ENCODE measurements around the gene DNAJB4.
"Not testable (repeated sequence)": the region's sequence is repeated elsewhere in the genome, so short reads cannot be mapped to it uniquely, and the experiment has no call there.

The DNAJB4 gene

DNA sequence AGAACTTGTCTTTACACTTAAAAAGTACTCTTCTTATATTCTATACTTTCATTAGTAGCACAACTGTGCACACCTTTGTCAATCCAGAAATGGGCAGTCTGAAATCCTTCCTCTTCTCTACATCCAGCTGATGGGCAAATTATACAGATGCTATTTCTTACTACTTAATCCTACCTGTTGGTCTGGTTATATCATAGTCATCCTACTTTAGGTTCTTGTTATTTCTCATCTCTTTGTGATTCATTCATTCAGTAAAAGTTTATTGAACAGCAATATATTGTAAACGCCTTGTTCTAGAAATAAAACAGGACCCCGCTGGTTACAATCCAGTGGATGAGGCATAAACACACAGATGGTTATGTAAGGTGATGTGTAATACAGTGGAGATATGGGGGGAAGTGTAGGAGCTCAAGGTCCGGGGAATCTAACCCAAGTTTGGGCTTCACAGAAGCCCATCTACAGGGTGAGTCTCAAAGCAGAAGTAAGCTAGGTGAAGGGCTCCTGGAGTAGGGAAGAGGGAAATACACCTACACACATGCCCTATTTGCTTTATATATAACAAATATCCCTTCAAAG, 14.0 kb upstream of the DNAJB4 start:
- H3K4me3 ChIP-seq (ENCODE audit: low read depth, low read length), result no peak overlapping the region

DNA sequence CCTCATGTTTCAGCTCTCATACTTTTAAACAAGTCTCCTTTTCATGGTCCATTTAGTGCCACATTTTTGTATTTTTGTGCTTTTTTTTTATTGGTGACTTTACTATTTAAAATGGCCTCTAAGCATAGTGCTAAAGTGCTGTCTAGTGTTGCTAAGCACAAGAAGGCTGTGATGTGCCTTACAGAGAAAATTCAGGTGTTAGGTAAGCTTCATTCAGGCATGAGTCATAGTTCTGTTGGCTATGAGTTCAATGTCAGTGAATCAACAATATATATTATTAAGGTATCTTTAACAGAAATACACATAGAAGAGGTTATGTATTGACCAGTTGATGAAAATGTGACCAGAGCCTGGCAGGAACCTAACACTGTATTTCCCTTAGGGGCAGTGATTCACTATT, 13.1 kb upstream of the DNAJB4 start:
- no peak overlapping the region for H3K4me3 ChIP-seq (ENCODE audit: low read depth, low read length)

DNA sequence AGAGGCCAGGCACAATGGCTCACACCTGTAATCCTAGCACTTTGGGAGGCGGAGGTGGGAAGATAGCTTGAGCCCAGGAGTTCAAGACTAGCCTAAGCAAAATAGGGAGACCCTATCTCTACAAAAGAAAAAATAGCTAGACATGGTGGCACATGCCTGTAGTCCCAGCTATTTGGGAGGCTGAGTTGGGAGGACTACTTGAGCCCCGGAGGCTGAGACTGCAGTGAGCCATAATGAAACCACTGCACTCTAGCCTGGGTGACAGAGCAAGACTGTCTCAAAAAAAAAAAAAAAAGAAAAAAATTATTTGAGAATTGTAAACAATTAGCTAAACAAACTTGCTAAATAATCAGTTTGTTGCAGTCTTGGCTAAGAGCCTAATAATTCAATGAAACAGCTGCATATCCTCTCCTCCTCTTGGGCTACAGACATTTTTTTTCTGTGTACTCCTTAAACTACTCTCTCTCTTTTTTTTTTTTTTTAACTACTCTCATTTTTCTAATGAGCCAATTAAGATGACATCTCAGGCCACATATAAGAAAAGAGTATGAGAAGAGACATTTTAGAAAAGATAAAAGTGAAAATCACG, 10.5 kb upstream of the DNAJB4 start:
- H3K4me3 ChIP-seq (ENCODE audit: low read depth, low read length), result no peak overlapping the region

DNA sequence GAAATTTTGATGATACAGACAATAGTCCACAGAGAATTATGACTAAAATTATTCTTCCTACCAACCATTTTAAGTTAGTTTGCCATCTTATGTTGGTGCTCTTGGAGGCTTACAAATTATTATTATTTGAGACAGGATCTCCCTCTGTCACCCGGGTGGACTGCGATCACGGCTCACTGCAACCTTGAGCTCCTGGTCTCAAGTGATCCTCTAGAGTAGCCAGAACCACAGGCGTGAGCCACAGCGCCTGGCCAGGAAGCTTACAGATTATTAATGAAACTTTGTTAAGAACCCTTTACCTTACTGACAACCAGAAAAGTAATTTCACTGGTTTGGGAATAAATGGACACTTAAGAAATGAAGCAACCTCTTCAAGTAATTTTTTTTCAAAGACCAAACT, 8.0 kb upstream of the DNAJB4 start:
- no peak overlapping the region for H3K4me3 ChIP-seq (ENCODE audit: low read depth, low read length)

DNA sequence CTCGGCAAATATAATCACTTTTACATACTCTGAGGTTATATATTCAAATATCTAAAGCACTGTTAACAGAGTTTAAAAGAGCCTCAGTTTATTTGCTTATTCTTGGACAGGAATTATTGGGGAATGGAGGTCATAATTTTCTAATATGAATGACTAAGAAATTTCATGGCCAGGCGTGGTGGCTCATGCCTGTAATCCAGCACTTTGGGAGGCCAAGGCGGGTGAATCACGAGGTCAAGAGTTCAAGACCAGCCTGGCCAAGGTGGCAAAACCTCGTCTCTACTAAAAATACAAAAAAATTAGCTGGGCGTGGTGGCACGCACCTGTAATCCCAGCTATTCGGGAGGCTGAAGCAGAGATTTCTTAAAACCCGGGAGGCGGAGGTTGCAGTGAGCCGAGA, 4.2 kb upstream of the DNAJB4 start:
- not testable (repeated sequence) for H3K4me3 ChIP-seq (ENCODE audit: low read depth, low read length)

DNA sequence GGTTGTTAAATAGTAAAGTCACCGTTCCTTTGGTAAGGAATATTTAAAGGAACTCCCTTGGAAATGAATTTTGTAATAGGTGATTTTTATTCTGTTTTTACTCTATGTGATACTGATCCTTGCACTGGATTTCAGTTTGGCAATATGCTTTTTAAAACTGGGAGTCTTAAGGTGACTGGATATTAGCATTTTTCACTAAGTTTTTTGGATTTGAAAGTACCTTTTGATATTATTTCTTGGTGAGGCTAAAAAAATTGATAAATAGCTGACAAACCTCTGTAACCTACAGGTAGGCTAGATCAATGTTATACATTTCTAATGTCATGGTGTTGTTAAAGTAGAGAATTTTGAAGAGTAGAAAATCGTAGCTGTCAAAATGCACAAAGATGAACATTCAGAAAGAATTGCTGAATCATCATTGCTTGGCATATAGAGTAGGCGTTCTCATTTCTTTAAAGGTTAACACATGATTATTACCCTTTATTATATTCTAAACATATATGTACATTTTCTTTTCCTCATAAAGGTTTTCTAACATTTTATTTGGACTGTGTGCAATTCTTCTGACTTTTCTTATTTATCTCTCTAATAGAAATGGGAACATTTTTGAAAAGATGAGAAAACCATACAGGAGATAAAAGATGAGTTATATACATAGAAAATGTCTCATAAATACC, 1.5 kb upstream of the DNAJB4 start:
- H3K4me3 ChIP-seq (ENCODE audit: low read depth, low read length), result no peak overlapping the region

DNA sequence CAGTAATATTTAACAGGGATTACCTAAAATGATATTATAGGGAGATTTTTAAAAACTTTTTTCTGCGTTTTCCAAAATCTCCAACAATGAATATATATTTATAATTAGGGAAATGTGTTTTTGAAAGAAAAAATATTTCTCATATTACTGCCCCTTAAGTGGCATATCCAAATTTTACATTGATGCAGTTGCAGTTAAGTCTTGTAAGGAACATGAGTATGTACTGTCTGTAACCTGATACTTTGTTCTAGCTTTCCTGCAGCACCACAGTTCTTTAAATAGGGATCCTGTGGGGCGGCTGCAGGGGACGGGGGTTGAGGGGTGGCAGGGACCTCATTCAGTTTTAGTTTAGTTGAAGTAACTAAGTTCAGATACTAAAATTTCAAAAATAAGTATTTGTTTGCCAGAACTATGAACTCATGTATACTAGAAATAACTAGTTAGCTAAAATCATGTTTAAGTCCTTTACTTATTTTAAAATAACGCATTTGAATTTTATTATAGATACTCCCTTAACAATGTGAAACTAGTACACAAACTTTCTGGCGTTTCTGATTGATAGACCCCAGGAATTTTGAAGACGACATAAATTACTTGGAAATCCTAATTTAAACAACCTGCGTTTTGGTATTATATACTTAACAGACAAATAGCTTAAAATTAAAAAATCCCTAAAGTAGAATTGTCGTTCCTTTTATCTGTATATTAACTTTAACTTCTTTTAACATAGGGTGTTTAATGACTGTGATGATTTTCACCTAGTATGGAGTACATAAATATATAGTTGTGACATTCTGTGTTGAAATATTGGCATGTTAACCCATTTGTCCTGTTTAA, 639 bp upstream of the DNAJB4 start:
- peak overlapping the region; percentile 54 for H3K4me3 ChIP-seq (ENCODE audit: low read depth, low read length)

DNA sequence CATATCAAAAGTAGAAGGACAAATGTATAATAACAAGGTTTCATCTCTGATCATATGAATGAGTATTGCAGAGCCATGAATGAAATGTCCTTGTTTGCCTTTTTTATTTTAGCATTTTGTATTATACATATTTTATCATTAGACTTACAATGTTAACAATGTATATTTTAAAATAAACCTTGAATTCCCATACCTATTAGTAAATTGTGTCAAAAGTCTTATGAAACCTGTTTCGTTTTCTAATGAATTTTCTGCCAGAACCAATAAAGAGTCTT, 646 bp downstream of the DNAJB4 start:
- peak overlapping the region; percentile 54 for H3K4me3 ChIP-seq (ENCODE audit: low read depth, low read length)

DNA sequence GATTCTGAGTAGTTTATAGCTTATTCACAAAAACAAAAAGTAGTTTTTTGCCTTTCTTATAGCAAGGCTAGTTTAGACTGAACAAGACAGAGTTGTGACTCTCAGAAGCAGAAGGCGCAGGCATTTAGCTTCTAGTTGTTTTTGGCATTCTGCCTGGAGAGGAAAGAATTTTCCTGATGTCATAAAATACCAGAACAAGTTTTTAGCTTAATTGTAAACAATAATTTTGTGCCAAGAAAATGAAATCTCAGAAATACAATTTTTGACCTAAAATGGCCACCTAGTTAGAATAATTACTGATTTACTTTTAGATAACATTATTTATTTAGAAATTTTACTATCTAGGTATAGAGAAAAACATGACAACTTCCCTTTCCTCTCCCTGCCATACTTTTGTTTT, 1.0 kb downstream of the DNAJB4 start:
- H3K4me3 ChIP-seq (ENCODE audit: low read depth, low read length), result no peak overlapping the region

DNA sequence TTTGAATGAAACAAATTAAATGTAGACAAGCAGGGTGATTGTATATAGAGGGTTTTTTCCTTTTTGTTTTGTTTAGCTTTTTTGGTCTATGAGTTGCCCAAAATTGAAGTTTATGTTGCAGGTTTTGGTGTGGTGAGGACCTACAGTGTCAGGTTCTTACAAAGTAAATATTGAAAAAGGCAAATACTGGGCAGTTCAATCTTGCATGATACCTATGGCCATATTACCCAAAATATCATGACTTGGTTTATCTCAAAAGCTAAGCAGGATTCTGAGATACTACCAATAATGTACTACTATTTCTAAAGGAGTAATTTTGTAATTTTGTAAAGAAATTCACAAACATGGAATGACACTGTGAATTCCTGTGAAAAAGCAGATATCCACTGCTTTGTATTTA, 1.8 kb downstream of the DNAJB4 start:
- peak overlapping the region; percentile 14 for H3K4me3 ChIP-seq (ENCODE audit: low read depth, low read length)

DNA sequence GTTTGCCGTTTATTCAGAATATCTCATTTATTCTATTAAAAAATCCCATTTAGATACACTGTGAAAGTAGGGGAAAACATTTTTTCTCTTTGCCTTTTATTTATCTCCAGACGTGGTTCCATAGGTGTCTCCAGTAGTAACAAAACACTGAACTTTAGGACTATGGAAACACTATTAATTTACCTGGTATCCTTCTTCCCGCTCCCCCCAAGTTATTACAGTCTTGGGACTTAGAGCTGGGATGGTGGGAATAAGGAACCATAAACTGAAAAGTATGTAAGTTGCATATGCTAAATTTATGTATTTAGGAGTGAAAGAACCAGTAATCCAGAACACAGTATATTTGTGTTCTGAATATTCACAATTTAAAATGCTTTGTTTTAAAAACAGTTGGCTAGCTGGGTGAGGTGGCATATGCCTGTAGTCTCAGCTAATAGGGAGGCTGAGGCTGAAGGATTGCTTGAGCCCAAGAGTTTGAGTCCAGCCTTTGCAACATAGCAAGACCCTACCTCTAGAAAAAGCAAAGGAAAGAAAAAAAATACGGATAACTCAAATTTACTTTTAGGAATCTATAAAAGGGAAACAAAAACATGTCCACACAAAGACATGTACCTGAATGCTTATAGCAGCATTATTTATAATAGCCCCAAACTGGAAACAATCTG, 3.1 kb downstream of the DNAJB4 start:
- no peak overlapping the region for H3K4me3 ChIP-seq (ENCODE audit: low read depth, low read length)

DNA sequence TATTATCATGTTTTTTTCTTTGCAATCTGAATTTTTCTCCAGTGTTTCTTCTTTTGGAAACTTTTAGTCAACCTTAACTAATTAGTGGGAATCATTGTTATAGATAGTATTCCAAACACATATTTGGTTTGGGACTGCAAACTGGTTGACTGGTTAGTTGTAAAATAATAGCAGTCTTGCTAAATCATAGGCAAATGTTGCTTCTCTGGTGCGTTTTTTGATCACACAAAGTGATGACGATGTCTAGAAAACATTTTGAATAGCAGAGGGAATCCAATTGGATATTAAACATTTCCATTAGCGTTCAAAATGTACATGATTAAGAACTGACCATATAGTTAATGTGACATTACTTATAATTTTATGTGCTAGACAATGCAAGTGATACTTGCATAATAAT, 4.5 kb downstream of the DNAJB4 start:
- H3K4me3 ChIP-seq (ENCODE audit: low read depth, low read length), result no peak overlapping the region

DNA sequence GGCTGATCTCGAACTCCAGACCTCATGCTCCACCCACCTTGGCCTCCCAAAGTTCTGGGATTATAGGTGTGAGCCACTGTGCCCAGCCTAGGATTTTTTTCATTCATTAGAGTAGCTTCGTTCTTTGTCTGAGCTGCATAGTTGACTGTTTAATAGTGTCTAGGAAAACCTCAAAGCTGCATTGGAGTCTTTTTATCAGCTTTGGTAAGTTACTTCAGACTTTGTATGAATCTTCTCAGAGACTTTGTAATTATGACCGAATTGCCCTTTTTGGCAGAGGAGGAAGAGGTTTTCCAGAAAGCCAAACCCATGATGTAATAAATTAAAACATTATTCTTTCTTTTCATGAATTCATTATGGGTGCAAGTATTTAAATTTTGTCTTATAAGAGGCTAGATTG, 5.1 kb downstream of the DNAJB4 start:
- no peak overlapping the region for H3K4me3 ChIP-seq (ENCODE audit: low read depth, low read length)

DNA sequence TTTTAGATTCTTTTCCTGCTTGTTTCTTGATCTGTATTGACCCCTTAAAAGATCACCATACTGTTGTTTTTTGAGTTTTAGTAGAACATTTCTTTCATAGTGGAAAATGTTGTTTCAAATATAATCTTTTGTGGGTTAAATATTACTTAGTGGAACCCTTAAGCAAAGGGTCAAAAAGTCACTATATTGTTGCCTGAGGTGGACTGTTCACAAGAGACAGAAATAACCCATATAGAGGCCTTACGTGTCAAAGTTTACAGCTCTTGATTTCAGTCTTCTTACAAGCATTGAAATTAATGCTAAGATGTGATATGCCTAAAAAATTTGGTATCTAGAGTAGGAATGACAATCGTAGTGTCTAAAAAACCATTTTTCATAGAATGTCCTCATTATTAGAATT, 6.3 kb downstream of the DNAJB4 start:
- H3K4me3 ChIP-seq (ENCODE audit: low read depth, low read length), result no peak overlapping the region

DNA sequence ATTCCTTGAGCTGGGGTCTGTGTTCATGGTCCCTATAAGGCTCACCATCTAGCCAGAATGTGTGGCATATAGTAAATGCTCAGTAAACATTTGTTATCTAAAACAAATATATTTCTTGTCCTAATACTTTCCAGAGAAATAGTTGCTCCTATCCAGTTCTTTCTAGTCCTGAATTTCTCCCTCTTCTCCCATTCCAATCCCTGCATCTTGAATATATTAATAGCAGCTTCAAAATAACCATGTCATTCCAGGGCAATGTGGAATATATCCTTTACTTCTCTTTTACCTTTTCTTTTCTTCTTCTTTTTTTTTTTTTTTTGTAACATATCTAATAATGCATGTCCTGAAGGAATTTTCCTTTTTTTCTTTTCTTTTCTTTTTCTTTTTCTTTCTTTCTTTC, 10.4 kb downstream of the DNAJB4 start:
- H3K4me3 ChIP-seq (ENCODE audit: low read depth, low read length), result no peak overlapping the region

DNA sequence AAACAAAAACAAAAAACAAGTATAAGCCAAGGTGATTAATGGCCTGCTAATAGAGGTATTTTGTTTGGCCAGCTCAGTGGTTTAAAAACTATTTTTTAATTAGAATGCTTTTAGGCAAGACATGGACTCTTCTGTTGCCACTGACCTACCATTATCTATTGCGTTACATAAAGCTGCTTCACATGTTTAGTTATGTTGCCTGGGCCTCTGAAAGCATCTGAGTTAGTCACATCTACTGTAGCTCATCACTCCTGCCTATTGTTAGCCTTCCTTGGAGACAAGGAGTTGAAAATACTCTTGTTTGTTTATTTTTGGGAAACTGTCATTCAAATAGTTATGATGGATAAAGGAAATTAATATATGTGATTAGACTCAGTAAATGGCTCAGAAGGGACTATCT, 14.3 kb downstream of the DNAJB4 start:
- no peak overlapping the region for H3K4me3 ChIP-seq (ENCODE audit: low read depth, low read length)

DNA sequence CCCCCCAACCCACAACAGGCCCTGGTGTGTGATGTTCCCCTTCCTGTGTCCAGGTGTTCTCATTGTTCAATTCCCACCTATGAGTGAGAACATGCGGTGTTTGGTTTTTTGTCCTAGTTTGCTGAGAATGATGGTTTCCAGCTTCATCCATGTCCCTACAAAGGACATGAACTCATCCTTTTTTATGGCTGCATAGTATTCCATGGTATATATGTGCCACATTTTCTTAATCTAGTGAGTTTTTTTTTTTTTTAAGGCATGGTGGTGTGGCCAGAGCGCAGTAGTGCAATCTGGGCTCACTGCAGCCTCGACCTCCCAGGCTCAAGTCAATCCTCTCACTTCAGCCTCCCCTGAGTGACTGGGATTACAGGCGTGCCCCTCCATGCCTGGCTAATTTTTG, 16.4 kb downstream of the DNAJB4 start:
- not testable (repeated sequence) for H3K4me3 ChIP-seq (ENCODE audit: low read depth, low read length)

DNA sequence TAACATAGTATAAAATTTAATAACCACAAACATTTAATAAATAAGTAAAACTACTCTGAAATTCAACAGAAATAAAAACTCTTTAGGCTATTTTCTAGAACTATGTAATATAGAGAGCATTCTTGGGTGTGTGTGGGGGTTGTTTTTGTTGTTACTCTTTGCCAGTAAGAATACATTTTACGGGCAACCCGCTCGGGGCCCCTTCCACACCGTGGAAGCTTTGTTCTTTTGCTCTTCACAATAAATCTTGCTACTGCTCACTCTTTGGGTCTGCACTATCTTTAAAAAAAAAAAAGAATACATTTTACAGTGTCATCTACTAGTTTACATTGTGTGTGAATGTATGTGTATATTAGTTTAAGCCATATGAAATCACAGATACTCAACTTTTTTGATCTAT, 25.1 kb downstream of the DNAJB4 start:
- H3K4me3 ChIP-seq (ENCODE audit: low read depth, low read length), result no peak overlapping the region

DNA sequence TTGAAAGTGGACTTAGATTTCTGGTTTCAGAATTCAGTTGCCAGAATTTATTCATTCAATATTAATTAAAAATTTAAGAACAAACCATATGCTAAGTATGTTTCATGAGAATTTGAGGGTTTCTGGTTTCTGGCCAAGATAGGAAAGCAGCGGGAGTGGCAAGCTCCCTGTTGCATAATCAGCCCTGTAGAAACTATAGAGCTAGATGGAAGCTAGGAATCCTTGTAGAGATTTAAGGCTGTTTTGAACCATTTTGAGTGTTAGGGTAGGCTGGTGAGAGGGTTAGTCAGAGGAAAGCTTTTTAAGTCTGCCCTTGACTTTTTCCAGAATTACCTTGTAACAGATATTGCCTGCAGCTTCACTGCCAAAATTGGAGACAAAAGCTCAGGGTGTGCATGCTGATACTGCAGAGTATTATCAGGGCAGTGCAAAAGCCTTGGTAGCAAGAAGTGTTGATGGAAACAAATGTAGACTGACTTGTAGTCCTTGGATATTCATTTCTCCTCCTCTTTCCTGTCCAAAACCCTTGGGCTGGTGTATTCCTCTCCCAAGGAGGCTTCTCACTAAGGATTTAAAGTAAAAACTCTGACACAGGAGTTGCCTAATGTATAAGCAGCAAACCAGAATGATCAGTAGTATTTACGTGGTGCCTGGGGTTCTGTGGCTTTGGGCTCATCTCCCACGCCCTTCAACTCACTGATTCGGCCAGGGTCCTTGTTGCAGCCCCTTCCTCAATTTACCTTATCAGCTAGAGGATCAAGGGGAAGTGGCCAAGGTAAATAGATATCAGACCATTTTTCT, 28.5 kb downstream of the DNAJB4 start:
- H3K4me3 ChIP-seq (ENCODE audit: low read depth, low read length), result no peak overlapping the region

DNA sequence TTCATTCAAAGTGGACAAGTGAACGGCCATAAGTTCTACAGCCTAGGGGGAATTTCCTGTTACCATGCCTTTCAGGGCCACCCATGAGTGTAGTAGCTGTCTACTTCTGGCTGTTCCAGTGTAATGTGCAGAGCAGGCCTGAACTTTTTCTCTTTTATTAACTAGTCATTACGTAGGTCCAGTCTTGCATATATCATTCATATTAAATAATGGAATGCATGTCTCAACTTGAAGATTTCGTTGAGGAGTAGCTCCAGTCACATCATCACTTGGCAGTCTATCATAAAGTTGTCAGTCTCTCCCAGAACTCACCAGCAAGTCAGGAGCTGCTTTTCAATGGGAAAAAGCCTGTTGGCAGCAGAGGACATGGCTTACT, 29.0 kb downstream of the DNAJB4 start:
- H3K4me3 ChIP-seq (ENCODE audit: low read depth, low read length), result no peak overlapping the region

DNA sequence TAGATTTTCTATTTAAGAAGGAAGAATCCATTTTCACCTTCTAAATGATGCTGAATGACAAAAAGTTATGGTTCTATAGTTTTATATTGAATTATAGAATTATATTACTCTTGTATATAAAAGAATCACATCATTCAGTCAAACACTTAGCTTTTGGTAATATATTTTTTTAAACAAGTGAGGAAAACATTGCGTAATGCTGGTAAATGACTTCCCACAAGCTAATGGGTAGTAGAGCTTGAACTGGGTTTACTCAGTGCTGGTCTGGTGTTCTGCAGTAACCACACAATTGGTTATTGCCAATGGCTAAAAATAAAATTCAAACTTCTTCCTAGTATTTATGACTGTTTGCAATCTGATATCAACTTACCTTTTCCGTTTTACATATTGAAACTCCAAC, 30.4 kb downstream of the DNAJB4 start:
- H3K4me3 ChIP-seq (ENCODE audit: low read depth, low read length), result no peak overlapping the region

All from iPS-11a (cell line).